ENCODE results near the gene FIGNL1. TPM values are rescaled to one million over a fixed set of nuclear protein-coding genes. Genes with fewer than 3 reads are reported as not detected.
A peak's percentile ranks its signal among the peaks of the same experiment; 100 is the strongest.

Gene FIGNL1
- polyA plus RNA-seq, 4 donors: 1.9 to 20.2 (median 4.4) TPM

DNA sequence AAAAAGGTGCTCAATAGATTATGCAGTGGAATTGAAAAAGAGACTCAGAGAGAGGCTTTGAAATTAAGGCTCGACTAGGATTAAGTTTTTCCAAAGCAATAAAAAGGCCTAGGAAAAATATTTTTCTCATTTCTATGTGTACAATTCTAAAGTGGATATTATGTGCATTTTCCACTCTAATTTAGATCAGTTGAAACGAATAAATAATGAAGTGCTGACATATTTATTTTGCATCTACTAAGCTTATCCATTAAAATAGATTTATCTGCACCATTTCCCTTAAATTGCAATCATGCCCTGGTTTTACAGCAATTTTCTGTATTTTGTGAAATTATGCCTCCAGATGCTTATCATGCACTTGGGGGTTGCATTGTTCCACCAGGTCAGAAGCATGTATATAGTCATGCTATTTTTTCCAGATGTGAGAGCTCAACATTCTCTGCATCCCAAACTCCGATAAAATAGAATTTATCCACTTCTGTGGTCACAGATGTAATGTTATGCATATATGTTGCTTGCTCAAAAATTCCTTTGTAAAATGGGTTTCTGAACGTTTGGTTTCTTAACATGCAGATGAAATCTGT is 18.3 kb downstream of the FIGNL1 start:
- WGBS, 3 donors: 80 to 85% (median 81%) methylated on average over 4 of the region's 4 CpGs
- no peak overlapping the region for H3K27ac ChIP-seq (ENCODE audit: low read depth in 1 of 3, low read length in 2 of 3)
- no peaks in the 10 kb centered on the region for H3K27me3 ChIP-seq (ENCODE audit: control insufficient read depth in 3 of 3, insufficient read depth in 3 of 3, low read length in 3 of 3)
- no peaks in the 10 kb centered on the region for H3K36me3 ChIP-seq (ENCODE audit: control insufficient read depth in 3 of 3, insufficient read depth in 2 of 3, low read depth in 1 of 3, low read length in 3 of 3)
- no peak for FAIRE-seq
- H3K4me3 ChIP-seq (ENCODE audit: low read depth in 1 of 3, low read length in 3 of 3): no peak overlapping the region
- H3K9me3 ChIP-seq (ENCODE audit: control insufficient read depth in 2 of 2, insufficient read depth in 1 of 2, low read depth in 1 of 2, low read length in 1 of 2): peaks cover 0 to 8% of the 10 kb centered on the region in 2 donors
- peaks cover 2 to 7% (median 4%) of the 10 kb centered on the region in 3 donors for H3K4me1 ChIP-seq (ENCODE audit: control insufficient read depth in 3 of 3, insufficient read depth in 2 of 3, low read depth in 1 of 3, low read length in 2 of 3)
- no peak for DNase-seq

DNA sequence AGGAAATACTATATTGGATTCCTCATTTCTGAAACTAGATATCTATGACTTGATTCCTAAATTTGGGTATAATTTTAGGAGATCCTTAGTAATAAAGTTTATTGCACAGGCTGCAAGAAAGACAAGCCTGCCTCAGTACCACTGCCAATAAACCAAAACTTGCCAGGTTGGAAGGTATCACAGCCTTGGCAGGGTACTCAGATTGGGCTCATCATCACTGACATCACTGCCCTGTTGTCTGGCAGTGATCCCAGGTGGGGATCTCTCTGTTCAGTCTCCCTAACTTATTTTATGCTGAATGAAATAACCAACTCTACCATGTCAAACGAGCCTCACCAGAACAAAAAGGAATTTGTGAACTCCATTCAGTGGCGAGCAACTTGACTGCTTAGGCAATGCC is 18.8 kb downstream of the FIGNL1 start:
- H3K27me3 ChIP-seq (ENCODE audit: control insufficient read depth in 3 of 3, insufficient read depth in 3 of 3, low read length in 3 of 3): no peaks in the 10 kb centered on the region
- no peak overlapping the region for H3K27ac ChIP-seq (ENCODE audit: low read depth in 1 of 3, low read length in 2 of 3)
- DNase-seq (no peak), FAIRE-seq (no peak)
- 81 to 88% (median 85%) methylated on average over 2 of the region's 2 CpGs for WGBS, 3 donors
- H3K36me3 ChIP-seq (ENCODE audit: control insufficient read depth in 3 of 3, insufficient read depth in 2 of 3, low read depth in 1 of 3, low read length in 3 of 3): no peaks in the 10 kb centered on the region
- H3K4me1 ChIP-seq (ENCODE audit: control insufficient read depth in 3 of 3, insufficient read depth in 2 of 3, low read depth in 1 of 3, low read length in 2 of 3): peaks cover 4 to 11% (median 4%) of the 10 kb centered on the region in 3 donors
- H3K9me3 ChIP-seq (ENCODE audit: control insufficient read depth in 2 of 2, insufficient read depth in 1 of 2, low read depth in 1 of 2, low read length in 1 of 2): peaks cover 0 to 12% of the 10 kb centered on the region in 2 donors
- no peak overlapping the region for H3K4me3 ChIP-seq (ENCODE audit: low read depth in 1 of 3, low read length in 3 of 3)

DNA sequence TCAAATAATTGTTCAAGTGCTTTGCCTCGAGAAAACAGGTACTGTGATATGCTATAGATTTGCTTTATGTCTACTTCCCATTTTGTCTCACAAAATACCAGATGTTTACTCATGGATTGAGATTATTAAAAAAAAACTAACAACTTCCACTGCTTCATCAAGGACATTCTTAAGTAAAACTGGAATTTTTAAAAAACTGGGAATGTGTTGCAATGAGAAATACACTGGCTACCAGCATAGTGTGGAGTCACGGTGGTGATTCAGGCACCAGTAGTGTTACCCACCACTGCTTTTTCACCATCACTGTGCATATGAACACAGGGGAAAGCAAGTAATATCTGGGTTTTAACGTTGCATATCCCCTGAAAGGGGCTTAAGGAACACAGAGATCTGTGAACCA is 21.2 kb downstream of the FIGNL1 start:
- peaks cover 4 to 15% (median 5%) of the 10 kb centered on the region in 3 donors for H3K4me1 ChIP-seq (ENCODE audit: control insufficient read depth in 3 of 3, insufficient read depth in 2 of 3, low read depth in 1 of 3, low read length in 2 of 3)
- 85 to 87% (median 85%) methylated on average over 3 of the region's 3 CpGs for WGBS, 3 donors
- no peak for FAIRE-seq
- H3K27ac ChIP-seq (ENCODE audit: low read depth in 1 of 3, low read length in 2 of 3): no peak overlapping the region
- H3K27me3 ChIP-seq (ENCODE audit: control insufficient read depth in 3 of 3, insufficient read depth in 3 of 3, low read length in 3 of 3): no peaks in the 10 kb centered on the region
- no peak overlapping the region for H3K4me3 ChIP-seq (ENCODE audit: low read depth in 1 of 3, low read length in 3 of 3)
- no peaks in the 10 kb centered on the region for H3K36me3 ChIP-seq (ENCODE audit: control insufficient read depth in 3 of 3, insufficient read depth in 2 of 3, low read depth in 1 of 3, low read length in 3 of 3)
- H3K9me3 ChIP-seq (ENCODE audit: control insufficient read depth in 2 of 2, insufficient read depth in 1 of 2, low read depth in 1 of 2, low read length in 1 of 2): peaks cover 0 to 15% of the 10 kb centered on the region in 2 donors
- DNase-seq: no peak

DNA sequence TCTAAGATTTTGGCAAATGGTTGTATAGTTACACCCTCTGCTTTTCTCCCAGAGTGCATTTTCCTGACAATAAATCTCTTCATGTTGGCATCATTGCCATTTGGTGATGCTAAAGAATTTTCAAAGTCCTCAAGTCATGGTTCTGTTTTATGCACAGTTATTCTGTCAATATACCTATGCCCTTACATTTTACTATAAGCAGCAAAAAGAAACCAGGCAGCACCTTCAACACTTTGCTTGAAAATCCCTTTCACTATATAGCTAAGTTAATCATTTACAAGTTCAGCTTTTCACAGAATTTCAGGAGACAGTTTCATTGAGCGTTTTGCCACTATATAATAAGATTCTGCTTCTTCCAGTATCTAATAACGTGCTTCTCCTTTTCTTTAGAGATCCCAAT is 22.6 kb downstream of the FIGNL1 start:
- no peaks in the 10 kb centered on the region for H3K27me3 ChIP-seq (ENCODE audit: control insufficient read depth in 3 of 3, insufficient read depth in 3 of 3, low read length in 3 of 3)
- 73 to 84% (median 78%) methylated on average over 2 of the region's 2 CpGs for WGBS, 3 donors

DNA sequence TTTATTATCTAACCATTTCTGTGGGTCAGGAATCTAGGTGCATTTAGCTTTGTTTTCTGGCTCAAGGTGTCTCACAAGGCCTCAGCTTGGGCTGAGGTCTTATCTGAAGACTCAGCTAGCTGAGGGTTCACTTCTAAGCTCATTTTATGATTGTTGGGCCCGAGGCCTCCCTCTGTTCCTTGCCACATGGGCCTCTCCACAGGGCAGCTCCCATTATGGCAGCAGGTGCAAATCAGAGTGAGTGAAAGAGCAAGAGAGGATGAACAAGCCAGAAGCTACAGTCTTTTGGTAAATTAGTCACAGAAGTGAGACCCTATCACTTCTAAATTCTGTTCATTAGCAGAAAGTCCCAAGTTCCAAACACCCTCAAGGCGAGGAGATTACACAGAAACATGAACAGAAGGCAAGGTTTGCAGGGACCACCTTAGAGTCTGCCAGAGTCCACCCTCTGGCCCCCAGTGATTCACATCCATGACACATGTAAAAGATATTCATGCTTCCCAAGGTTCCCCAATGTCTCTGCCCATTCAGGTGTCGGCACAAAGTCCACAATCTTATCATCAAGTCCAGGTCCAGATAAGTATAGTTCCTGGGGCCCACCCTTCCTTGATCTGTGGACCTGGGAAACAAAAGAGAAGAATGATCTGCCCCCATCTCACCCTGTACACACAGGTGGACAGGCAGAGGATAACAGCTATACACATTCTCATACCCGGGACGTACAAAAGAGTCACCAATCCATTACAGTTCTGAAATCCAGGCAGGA is 23.7 kb downstream of the FIGNL1 start:
- Histone ChIP-seq H3K4me3 (ENCODE audit: low read depth in 1 of 3, low read length in 3 of 3) (no peak overlapping the region), H3K4me1 (ENCODE audit: control insufficient read depth in 3 of 3, insufficient read depth in 2 of 3, low read depth in 1 of 3, low read length in 2 of 3) (peaks cover 4 to 15% (median 5%) of the 10 kb centered on the region in 3 donors), H3K27me3 (ENCODE audit: control insufficient read depth in 3 of 3, insufficient read depth in 3 of 3, low read length in 3 of 3) (no peaks in the 10 kb centered on the region), H3K9me3 (ENCODE audit: control insufficient read depth in 2 of 2, insufficient read depth in 1 of 2, low read depth in 1 of 2, low read length in 1 of 2) (peaks cover 0 to 15% of the 10 kb centered on the region in 2 donors), H3K27ac (ENCODE audit: low read depth in 1 of 3, low read length in 2 of 3) (peak overlapping the region in 2 of 3 donors; percentile 78 to 89), H3K36me3 (ENCODE audit: control insufficient read depth in 3 of 3, insufficient read depth in 2 of 3, low read depth in 1 of 3, low read length in 3 of 3) (no peaks in the 10 kb centered on the region)
- FAIRE-seq (no peak), DNase-seq (peak; percentile 81 to 95)
- 40 to 69% (median 48%) methylated on average over 5 of the region's 5 CpGs for WGBS, 3 donors

More for the DNA sequence above, 22.6 kb downstream of the FIGNL1 start:
- H3K27ac ChIP-seq (ENCODE audit: low read depth in 1 of 3, low read length in 2 of 3): peak overlapping the region in 1 of 3 donors; percentile 18
- H3K4me3 ChIP-seq (ENCODE audit: low read depth in 1 of 3, low read length in 3 of 3): no peak overlapping the region
- H3K36me3 ChIP-seq (ENCODE audit: control insufficient read depth in 3 of 3, insufficient read depth in 2 of 3, low read depth in 1 of 3, low read length in 3 of 3): no peaks in the 10 kb centered on the region
- H3K9me3 ChIP-seq (ENCODE audit: control insufficient read depth in 2 of 2, insufficient read depth in 1 of 2, low read depth in 1 of 2, low read length in 1 of 2): peaks cover 0 to 15% of the 10 kb centered on the region in 2 donors
- peaks cover 4 to 15% (median 5%) of the 10 kb centered on the region in 3 donors for H3K4me1 ChIP-seq (ENCODE audit: control insufficient read depth in 3 of 3, insufficient read depth in 2 of 3, low read depth in 1 of 3, low read length in 2 of 3)
- no peak for DNase-seq
- no peak for FAIRE-seq

DNA sequence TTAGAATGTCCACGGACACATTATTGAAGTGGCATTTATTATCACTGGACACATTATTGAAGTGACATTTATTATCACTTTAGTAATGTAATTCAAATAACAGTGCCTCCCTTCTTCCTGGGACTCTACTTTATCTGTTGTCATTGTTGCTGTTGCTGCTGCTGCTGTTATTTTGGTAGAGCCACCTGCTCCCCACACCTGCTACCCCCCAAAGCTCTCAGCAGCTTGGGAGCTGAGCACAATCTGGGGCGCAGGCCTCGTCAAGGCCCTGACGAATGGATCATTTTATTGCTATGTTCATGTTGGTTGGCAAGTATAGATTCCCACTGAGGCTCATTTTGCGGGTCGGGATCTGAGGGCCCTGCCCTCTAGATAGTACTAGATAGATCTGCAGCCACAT is 24.8 kb downstream of the FIGNL1 start:
- H3K27me3 ChIP-seq (ENCODE audit: control insufficient read depth in 3 of 3, insufficient read depth in 3 of 3, low read length in 3 of 3): no peaks in the 10 kb centered on the region
- H3K9me3 ChIP-seq (ENCODE audit: control insufficient read depth in 2 of 2, insufficient read depth in 1 of 2, low read depth in 1 of 2, low read length in 1 of 2): peaks cover 0 to 15% of the 10 kb centered on the region in 2 donors
- DNase-seq (no peak), FAIRE-seq (no peak)
- no peak overlapping the region for H3K27ac ChIP-seq (ENCODE audit: low read depth in 1 of 3, low read length in 2 of 3)
- H3K4me1 ChIP-seq (ENCODE audit: control insufficient read depth in 3 of 3, insufficient read depth in 2 of 3, low read depth in 1 of 3, low read length in 2 of 3): peaks cover 4 to 15% (median 5%) of the 10 kb centered on the region in 3 donors
- 90 to 98% (median 94%) methylated on average over 6 of the region's 6 CpGs for WGBS, 3 donors
- H3K4me3 ChIP-seq (ENCODE audit: low read depth in 1 of 3, low read length in 3 of 3): no peak overlapping the region
- H3K36me3 ChIP-seq (ENCODE audit: control insufficient read depth in 3 of 3, insufficient read depth in 2 of 3, low read depth in 1 of 3, low read length in 3 of 3): no peaks in the 10 kb centered on the region

DNA sequence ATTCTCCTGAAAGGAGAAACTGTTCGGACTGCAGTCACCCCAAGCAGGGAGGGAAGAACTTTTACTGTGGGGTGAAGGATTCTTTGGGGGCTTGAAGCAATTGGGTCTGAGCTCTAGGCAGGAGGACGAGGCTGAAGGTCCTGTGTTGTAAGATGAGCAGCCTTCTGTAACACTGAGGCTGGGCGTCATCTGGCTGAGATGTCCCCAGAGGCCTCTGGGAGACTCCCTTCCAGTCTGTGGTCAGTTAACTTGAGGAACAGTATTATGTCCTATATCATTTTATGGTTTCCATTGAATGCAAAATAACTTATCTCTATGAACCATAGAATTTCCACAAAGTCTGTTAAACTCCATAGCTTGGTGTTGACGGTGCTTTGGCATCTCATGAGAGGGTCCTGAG is 26.3 kb downstream of the FIGNL1 start:
- Histone ChIP-seq H3K27ac (ENCODE audit: low read depth in 1 of 3, low read length in 2 of 3) (no peak overlapping the region), H3K27me3 (ENCODE audit: control insufficient read depth in 3 of 3, insufficient read depth in 3 of 3, low read length in 3 of 3) (no peaks in the 10 kb centered on the region), H3K36me3 (ENCODE audit: control insufficient read depth in 3 of 3, insufficient read depth in 2 of 3, low read depth in 1 of 3, low read length in 3 of 3) (no peaks in the 10 kb centered on the region), H3K4me3 (ENCODE audit: low read depth in 1 of 3, low read length in 3 of 3) (no peak overlapping the region), H3K9me3 (ENCODE audit: control insufficient read depth in 2 of 2, insufficient read depth in 1 of 2, low read depth in 1 of 2, low read length in 1 of 2) (peaks cover 0 to 15% of the 10 kb centered on the region in 2 donors), H3K4me1 (ENCODE audit: control insufficient read depth in 3 of 3, insufficient read depth in 2 of 3, low read depth in 1 of 3, low read length in 2 of 3) (peaks cover 4 to 15% (median 5%) of the 10 kb centered on the region in 3 donors)
- 68 to 87% (median 72%) methylated on average over 4 of the region's 4 CpGs for WGBS, 3 donors
- no peak for FAIRE-seq
- DNase-seq: no peak

DNA sequence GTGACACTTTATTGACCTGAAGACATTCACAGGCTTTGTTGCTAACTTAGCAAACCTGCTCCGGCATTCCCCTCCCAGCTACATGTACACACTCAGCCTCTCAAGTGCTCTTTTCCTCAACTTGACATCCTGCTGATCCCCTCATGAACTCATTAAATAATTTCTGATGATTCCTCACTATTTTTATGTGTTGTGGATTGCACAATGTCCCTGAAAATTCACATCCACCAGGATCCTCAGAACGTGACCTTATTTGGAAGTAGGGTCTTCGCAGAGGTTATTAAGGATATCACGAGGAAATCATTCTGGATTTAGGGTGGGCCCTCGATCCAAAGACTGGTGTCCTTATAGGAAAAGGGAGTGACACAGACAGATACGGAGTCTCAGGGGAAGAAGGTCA is 27.3 kb downstream of the FIGNL1 start:
- no peak for FAIRE-seq
- WGBS, 3 donors: 84 to 93% (median 89%) methylated on average over 6 of the region's 6 CpGs
- Histone ChIP-seq H3K27ac (ENCODE audit: low read depth in 1 of 3, low read length in 2 of 3) (no peak overlapping the region), H3K4me3 (ENCODE audit: low read depth in 1 of 3, low read length in 3 of 3) (no peak overlapping the region), H3K4me1 (ENCODE audit: control insufficient read depth in 3 of 3, insufficient read depth in 2 of 3, low read depth in 1 of 3, low read length in 2 of 3) (peaks cover 4 to 20% (median 5%) of the 10 kb centered on the region in 3 donors), H3K27me3 (ENCODE audit: control insufficient read depth in 3 of 3, insufficient read depth in 3 of 3, low read length in 3 of 3) (no peaks in the 10 kb centered on the region), H3K9me3 (ENCODE audit: control insufficient read depth in 2 of 2, insufficient read depth in 1 of 2, low read depth in 1 of 2, low read length in 1 of 2) (peaks cover 0 to 8% of the 10 kb centered on the region in 2 donors), H3K36me3 (ENCODE audit: control insufficient read depth in 3 of 3, insufficient read depth in 2 of 3, low read depth in 1 of 3, low read length in 3 of 3) (no peaks in the 10 kb centered on the region)
- DNase-seq: no peak
